HG03108 (cell line): ENCODE measurements around the gene JMJD4.

Experiments used
- ATAC-seq: cut with Tn5 transposase; IDR thresholded peaks from one replicate; pipeline ENCODE4 v1.9.1; 2021; ENCODE audit warnings: moderate library complexity; ENCODE audit not compliant: unreplicated experiment

JMJD4 gene, protein sequence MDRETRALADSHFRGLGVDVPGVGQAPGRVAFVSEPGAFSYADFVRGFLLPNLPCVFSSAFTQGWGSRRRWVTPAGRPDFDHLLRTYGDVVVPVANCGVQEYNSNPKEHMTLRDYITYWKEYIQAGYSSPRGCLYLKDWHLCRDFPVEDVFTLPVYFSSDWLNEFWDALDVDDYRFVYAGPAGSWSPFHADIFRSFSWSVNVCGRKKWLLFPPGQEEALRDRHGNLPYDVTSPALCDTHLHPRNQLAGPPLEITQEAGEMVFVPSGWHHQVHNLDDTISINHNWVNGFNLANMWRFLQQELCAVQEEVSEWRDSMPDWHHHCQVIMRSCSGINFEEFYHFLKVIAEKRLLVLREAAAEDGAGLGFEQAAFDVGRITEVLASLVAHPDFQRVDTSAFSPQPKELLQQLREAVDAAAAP

DNA sequence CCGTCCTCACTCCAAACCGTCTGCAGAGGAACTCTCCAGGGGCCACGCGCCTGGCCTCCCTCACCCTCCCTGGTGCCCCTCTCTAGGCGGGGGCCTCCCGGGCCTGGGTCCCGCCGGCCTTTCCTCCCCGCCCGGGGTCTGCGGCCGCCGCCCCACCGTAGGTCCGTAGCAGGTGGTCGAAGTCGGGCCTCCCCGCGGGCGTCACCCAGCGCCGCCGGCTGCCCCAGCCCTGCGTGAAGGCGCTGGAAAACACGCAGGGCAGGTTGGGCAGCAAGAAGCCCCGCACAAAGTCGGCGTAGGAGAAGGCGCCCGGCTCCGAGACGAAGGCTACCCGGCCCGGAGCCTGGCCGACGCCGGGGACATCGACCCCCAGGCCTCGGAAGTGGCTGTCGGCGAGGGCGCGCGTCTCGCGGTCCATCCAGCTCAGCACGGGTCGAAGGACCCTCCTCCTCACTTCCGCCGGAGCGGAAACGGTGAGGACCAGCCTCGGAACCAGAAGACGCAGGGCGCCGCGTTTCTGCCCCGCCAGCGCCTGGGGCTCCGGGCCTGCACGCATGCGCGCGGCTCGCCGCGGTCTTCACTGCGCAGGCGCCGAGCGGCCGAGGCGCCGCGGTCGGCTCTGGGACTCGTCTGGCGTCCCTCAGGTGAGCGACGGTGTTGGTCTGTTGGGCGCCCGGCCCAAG lies at the start of gene JMJD4, which contains the start of gene SNAP47:
JMJD4 (minus strand) TSS at position 447 of the 683 bp plus-strand sequence; CDS start at position 418, 29 bp downstream.
SNAP47 (plus strand) TSS at position 580 of the 683 bp plus-strand sequence. CDS start 12,302 bp downstream, outside the sequence.
- peak; percentile 92 for ATAC-seq

DNA sequence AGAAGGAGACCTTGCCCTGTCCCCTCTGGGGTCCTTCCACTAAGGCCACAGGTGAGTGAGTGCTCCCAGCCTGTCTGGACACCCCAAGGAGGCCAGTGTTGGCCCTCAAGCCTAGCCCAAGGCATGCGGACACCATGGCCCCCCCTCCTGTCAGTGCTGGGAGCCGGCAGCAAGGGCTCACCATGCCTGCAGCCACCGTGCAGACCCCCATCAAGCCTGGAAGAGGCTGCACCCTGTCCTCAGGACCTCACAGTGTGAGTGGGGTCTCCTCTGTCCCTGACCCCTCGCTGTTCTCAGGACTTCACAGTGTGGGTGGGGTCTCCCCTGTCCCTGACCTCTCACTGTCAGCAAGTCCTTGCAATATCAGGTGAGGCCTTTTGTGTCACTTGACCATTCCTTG lies 47.1 kb upstream of the JMJD4 start:
- no peak for ATAC-seq

DNA sequence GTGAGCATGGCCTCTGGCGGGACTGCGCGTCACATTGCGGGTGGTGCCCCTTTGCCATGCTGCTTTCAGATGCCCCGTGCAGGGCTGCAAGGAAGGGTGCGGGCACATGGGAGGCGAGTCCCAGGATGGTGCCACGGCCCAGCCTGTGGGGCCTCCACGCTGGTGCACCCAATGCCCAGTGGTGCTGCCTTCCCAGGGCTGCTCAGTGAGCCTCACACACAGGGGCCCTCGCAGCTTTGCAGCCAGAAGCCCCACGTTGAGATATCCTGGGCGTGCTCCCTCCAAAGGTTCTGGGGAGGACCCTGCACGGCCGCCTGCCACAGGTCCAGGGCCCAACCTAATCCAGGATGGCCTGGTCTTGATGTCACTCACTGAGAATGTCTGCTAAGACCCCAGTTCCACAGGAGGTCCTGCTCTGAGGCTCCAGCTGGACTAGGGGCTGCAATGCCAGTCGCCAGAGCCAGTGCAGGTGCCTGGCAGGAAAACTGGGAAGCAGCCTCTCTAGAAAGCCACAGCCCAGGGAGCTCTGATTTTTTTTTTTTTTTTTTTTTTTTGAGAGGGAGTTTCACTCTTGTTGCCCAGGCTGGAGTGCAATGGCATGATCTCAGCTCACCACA lies 46.3 kb upstream of the JMJD4 start:
- no peak for ATAC-seq

GRCh38 chr1:227780101-227781044 lies 45.3 kb upstream of the JMJD4 start:
- ATAC-seq: no peak

- ATAC-seq: no peak
These were observed 44.6 kb upstream of the JMJD4 start for GRCh38 chr1:227779685-227780084.

DNA sequence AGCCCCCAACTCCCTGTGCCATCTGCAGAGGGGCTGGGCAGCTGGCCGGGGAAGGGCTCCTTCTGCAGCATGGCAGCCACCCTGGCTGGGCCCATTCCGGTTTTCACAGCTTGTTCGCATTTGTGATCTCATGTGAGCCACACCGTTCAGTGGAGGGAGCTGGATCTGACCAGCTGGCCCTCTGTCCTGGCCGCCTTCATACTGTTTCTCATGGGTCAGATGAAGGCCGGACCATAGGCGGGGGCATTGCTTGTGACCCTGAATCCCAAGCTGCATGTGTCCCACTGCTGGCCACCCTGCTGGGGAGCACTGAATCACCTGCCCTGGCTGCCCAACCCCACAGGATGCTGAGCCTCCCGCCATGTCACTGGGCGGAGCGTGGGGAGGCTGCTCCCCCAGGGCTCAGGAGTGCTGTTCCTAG lies 43.9 kb upstream of the JMJD4 start:
- no peak for ATAC-seq

DNA sequence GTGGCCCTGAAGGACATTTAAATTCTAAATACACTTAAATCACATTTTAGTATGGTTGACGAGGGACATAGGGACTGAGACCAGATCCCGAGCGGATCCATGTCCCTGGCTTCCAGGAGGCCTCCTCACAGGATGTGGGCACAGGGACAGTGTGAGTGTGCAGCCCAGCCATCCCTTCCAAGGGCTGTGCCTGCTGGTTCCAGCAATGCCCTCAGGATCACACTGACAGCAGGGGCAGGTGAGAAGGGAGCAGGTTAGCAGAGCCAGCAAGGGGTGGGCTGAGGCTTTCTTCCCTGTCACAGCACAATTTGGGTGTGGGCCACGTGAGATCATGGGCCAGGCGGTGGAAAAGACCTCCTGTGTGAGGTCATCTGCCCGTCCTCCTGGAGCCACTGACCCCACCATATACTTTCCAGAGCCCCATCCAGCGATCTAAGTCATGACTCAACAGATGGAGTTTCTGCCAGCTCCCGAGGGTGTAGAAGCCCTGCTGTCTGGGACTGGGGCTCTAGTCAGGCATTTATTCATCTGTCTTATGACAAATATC lies 43.4 kb upstream of the JMJD4 start:
- no peak for ATAC-seq

- ATAC-seq: no peak
These were observed 42.5 kb upstream of the JMJD4 start for GRCh38 chr1:227777646-227778045.

- ATAC-seq: no peak
These were observed 42.1 kb upstream of the JMJD4 start for GRCh38 chr1:227777156-227777555.

DNA sequence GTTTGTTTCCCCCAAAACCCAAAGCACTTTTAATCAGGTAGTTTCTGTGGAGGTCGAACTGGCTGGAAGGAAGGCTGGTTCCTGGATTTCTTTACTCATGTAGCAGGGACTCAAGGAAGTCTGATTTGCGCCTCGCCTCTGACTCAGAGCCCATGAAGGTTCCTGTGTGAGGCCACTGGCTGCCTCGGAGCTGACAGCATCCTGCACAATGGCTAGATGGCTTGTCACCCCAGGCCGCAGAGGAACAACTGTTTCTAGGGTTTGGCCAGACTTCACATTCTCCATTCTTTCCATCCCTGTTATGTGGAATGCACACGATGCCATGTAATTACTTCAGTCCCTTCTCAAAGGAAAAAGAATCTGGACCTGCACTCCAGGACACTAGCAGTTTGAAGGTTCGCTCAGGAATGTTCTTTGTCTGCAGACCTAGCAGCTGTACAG lies 41.2 kb upstream of the JMJD4 start:
- no peak for ATAC-seq

GRCh38 chr1:227775841-227776240 lies 40.7 kb upstream of the JMJD4 start:
- no peak for ATAC-seq

DNA sequence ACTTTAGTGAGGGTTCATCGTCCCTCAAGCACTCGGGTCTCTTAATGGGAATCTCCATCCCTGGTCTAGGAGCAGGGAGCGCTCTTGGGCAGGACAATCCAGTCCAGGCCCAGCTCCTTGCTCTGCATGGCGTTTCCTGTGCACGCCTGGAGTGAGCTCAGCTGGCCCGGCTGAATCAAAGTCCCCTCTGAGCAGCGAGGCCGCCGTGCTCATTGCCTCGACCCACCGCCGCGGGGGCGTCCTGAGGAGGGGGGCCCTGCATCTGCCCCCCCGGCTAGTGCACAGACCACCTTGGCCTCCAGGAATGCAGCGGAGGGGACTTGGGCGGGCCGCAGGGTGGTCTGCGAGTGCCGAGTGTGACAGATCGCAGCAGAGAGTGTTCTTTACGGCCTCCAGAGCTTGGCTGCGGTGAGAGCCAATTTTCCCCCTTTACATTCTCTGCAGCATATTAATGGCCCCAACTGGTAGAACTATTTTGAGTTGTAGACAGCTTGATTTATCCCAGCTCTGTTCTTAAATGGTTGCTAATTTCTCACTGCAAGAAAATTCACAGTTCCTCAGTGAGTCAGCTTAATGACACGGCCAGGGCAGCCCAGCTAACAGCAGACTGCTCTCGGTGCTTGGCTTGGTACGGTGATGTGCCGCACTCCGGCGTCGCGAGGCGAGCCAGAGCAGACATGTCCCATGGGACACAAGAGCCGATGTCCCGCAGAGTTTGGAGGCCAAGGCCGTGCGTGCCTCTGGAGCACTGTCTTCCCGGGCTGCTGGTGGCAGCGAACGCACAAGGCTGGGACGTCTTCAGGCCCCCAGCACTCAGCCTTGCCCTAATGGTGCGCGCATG lies 39.9 kb upstream of the JMJD4 start:
- ATAC-seq: no peak

- no peak for ATAC-seq
These were observed 39.1 kb upstream of the JMJD4 start for GRCh38 chr1:227774051-227774731.

GRCh38 chr1:227773558-227773957 lies 38.5 kb upstream of the JMJD4 start:
- ATAC-seq: no peak

GRCh38 chr1:227771771-227772170 lies 36.7 kb upstream of the JMJD4 start:
- ATAC-seq: no peak

DNA sequence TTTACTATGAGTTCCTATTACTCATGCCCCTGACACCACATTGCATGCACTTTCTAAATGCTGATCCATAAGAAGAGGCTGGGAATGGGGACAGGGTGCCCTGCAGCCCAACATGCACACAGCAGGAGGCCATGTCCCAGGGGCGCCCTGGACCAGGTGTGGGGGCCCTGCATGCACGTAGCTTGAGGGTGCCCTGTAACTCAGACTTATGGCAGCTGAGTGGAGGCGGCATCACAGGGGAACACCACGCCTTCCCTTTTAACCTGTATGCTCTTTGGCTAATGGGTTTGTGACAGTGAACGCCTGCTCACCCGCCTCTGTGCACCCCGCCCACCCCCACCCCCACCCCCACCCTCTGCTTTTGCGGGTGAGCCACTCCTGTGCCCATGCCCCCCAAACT lies 36.2 kb upstream of the JMJD4 start:
- ATAC-seq: no peak

- no peak for ATAC-seq
These were observed 35.7 kb upstream of the JMJD4 start for GRCh38 chr1:227770812-227771211.

- ATAC-seq: no peak
These were observed 34.9 kb upstream of the JMJD4 start for GRCh38 chr1:227769936-227770494.
